Thymus (tissue), 11 donors: ENCODE data around the gene SOX8. TPM values are rescaled to one million over a fixed set of nuclear protein-coding genes. Genes with fewer than 3 reads are reported as not detected.

Experiments
- DNase-seq, 9 donors: peaks; one replicate each; pipeline ENCODE4 v3.0.0-alpha.2; 2013; ENCODE audit warnings: low spot score in 9 of 9, low read depth in 6 of 9, missing footprints in 1 of 9
- H3K27ac ChIP-seq, 2 donors: one replicate each; pipeline ENCODE4 v1.5.1; 2013; ENCODE audit warnings: control low read depth in 1 of 2, low read depth in 1 of 2, low read length in 1 of 2, mild to moderate bottlenecking in 1 of 2, moderate library complexity in 1 of 2
- H3K27me3 ChIP-seq, 2 donors: one replicate each; pipeline ENCODE4 v1.5.1; 2013; ENCODE audit warnings: low read length in 1 of 2; ENCODE audit not compliant: control insufficient read depth in 2 of 2, insufficient read depth in 1 of 2
- H3K36me3 ChIP-seq, 2 donors: one replicate each; pipeline ENCODE4 v1.5.1; 2013; ENCODE audit warnings: low read length in 1 of 2, mild to moderate bottlenecking in 1 of 2, moderate library complexity in 1 of 2; ENCODE audit not compliant: control insufficient read depth in 2 of 2, insufficient read depth in 2 of 2
- H3K4me1 ChIP-seq, 2 donors: one replicate each; pipeline ENCODE4 v1.5.1; 2013; ENCODE audit warnings: low read length in 2 of 2; ENCODE audit not compliant: control insufficient read depth in 2 of 2, insufficient read depth in 2 of 2
- H3K4me3 ChIP-seq, 2 donors: one replicate each; pipeline ENCODE4 v1.5.1; 2013; ENCODE audit warnings: low read length in 2 of 2, control low read depth in 1 of 2, mild to moderate bottlenecking in 1 of 2
- H3K9me3 ChIP-seq, 2 donors: one replicate each; pipeline ENCODE4 v1.5.1; 2013; ENCODE audit warnings: low read length in 1 of 2, mild to moderate bottlenecking in 1 of 2; ENCODE audit not compliant: control insufficient read depth in 2 of 2, insufficient read depth in 1 of 2
- WGBS: extraction: QIAGEN DNeasy Blood & Tissue Kit; methylation state at CpG from one replicate; pipeline ENCODE4 v1.1.7; 2013; 5-methylcytosine and 5-hydroxymethylcytosine counted together
- polyA plus RNA-seq: library from polyadenylated mRNA; stranded (reverse); fragments of 200-250 nt; gene quantifications from one replicate; pipeline ENCODE4 v1.2.3, GENCODE V29; 2013
- total RNA-seq: library from RNA; stranded (reverse); fragments of 120-200 nt; gene quantifications from one replicate; pipeline ENCODE4 v1.2.4, GENCODE V29; 2013
- donor health status: healthy.

The SOX8 gene
- total and polyA plus RNA-seq, 2 donors, result 1.3 to 2.1 TPM

DNA sequence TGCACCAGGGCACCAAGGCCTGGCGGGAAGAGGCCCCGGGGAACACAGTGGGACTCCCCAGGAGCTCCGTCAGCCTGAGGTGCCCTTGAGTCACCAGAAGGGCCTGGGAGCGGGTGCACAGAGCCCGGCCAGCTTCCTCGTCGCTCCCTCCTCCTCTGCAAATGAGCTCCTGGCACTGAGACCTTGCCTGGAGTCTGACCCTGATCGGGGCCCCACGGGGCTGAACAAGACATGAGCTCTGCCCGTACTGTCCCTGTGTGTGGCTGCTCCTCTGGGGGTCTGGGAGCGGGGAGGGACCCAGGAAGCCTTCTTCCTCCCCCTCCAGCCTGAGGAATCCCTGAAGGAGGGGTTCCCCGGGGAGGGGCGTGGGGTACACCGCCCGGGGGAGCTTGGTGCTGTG is 54.6 kb downstream of the SOX8 start:
- DNase-seq, result no peak
- Histone ChIP-seq H3K27me3 (peaks cover 3 to 17% of the 10 kb centered on the region in 2 donors), H3K36me3 (no peaks in the 10 kb centered on the region), H3K27ac (no peak overlapping the region), H3K9me3 (no peaks in the 10 kb centered on the region), H3K4me3 (no peak overlapping the region), H3K4me1 (no peaks in the 10 kb centered on the region)
- 73% methylated on average over 15 of the region's 15 CpGs for WGBS

Other genes with a start within 250 kb of the SOX8 start
- gene CIAO3, start 240.8 kb upstream of the SOX8 start, total RNA-seq, result 20.8 TPM
- 60.4 TPM for gene CIAO3, start 240.8 kb upstream of the SOX8 start, polyA plus RNA-seq
- gene MSLN, start 221.0 kb upstream of the SOX8 start, total RNA-seq, result 0.61 TPM
- gene MSLN, start 221.0 kb upstream of the SOX8 start, polyA plus RNA-seq, result 2.6 TPM
- gene RPUSD1, start 193.4 kb upstream of the SOX8 start, total RNA-seq, result 16.9 TPM
- 20.9 TPM for gene RPUSD1, start 193.4 kb upstream of the SOX8 start, polyA plus RNA-seq
- gene CHTF18, start 193.2 kb upstream of the SOX8 start, total RNA-seq, result 20.4 TPM
- gene CHTF18, start 193.2 kb upstream of the SOX8 start, polyA plus RNA-seq, result 38.8 TPM
- not detected for gene GNG13, start 181.0 kb upstream of the SOX8 start, total RNA-seq
- 0.55 TPM for gene GNG13, start 181.0 kb upstream of the SOX8 start, polyA plus RNA-seq
- 8.9 TPM for gene LMF1, start 10.8 kb upstream of the SOX8 start, total RNA-seq
- gene LMF1, start 10.8 kb upstream of the SOX8 start, polyA plus RNA-seq, result 22.8 TPM
- not detected for gene SSTR5, start 91.0 kb downstream of the SOX8 start, total RNA-seq
- gene SSTR5, start 91.0 kb downstream of the SOX8 start, polyA plus RNA-seq, result not detected
- gene C1QTNF8, start 114.5 kb downstream of the SOX8 start, total RNA-seq, result not detected
- gene C1QTNF8, start 114.5 kb downstream of the SOX8 start, polyA plus RNA-seq, result 0.05 TPM
- 0.61 TPM for gene CACNA1H, start 171.3 kb downstream of the SOX8 start, total RNA-seq
- gene CACNA1H, start 171.3 kb downstream of the SOX8 start, polyA plus RNA-seq, result 2.6 TPM
- not detected for gene TPSG1, start 243.5 kb downstream of the SOX8 start, total RNA-seq
- 0.14 TPM for gene TPSG1, start 243.5 kb downstream of the SOX8 start, polyA plus RNA-seq
- gene TPSB2, start 248.4 kb downstream of the SOX8 start, total RNA-seq, result 0.71 TPM
- gene TPSB2, start 248.4 kb downstream of the SOX8 start, polyA plus RNA-seq, result 15.5 TPM